GM21528 (cell line): ENCODE data around the gene CLUH.
"Not testable (repeated sequence)": the region's sequence is repeated elsewhere in the genome, so short reads cannot be mapped to it uniquely, and the experiment has no call there.

Source experiments
- ATAC-seq: cut with Tn5 transposase; IDR thresholded peaks from one replicate; pipeline ENCODE4 v1.9.1; 2021; ENCODE audit warnings: mild to moderate bottlenecking, moderate library complexity; ENCODE audit not compliant: unreplicated experiment, low FRiP score

Gene CLUH

DNA sequence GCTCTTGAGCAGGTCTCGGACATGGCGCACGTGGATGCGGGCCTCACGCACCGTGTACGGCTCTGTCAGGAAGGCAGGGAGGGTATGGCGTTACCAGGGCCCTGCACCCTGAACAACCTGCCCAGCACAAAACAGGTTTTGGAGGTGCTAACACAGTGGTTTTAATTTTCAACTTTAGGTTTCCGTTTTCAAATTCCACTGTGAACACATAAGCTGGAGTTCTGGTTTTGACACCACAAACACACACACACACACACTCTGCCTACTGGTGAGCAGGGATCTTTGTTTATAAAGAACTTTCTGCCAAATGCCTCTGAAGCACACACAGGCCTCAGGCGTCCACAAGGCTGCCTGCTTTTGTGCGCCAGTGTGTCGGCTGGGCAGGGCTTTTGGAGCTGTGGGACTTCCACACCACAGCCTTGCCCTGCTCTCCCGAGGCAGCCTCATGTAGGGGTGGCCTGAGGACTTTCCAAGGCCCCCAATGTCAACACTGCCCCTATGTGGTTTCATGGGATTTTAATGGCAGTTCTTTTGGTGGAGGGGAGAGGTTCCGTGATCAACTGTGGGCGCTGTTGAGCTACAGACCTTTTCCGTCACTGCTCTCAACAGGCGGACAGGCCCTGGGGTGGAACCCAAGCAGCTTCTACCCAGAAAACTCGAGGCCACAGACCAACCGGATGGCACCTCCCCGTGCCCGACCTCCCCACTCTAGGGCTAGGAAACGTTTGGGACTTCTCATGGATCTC lies 9.4 kb downstream of the CLUH start:
- ATAC-seq, result no peak

DNA sequence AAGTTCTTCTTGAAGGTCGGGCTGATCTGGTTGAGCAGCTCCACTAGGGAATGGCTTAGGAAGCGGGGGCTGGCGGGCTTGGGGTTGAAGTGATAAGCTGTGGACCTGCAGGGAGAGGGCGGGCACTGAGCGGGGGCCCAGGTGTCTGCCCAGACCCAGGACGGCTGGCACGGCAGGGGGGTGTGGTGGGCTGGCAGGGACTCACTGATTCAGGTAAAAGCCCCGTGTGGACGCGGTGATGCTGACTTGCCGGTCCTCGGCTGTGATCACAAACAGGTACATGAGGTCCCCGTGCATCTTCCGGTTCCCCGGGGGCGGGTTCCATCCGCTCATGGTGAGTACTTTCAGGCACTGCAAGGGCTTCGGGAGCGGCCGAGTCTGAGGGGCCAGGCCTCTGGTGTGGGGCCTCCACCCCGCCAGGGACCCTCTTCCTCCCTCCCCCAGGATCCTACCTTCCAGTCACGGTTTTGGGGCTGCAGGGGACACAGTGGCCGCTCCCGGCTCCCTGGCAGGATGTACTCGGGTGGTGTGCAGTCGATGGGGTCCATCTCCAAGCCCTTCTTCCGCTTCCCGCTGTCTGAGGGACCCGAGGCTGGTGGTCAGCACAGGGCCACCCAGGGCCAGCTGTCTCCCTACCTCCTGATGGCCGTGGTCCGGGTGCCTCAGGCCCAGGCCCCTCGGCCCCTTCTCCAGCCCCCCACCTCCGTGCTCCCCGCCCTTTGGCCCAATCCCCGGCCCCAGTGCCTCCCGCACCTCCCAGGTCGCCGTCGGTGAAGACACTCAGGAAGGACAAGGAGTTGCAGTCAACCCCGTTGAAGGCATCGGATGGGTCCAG lies 10.2 kb downstream of the CLUH start:
- no peak for ATAC-seq

DNA sequence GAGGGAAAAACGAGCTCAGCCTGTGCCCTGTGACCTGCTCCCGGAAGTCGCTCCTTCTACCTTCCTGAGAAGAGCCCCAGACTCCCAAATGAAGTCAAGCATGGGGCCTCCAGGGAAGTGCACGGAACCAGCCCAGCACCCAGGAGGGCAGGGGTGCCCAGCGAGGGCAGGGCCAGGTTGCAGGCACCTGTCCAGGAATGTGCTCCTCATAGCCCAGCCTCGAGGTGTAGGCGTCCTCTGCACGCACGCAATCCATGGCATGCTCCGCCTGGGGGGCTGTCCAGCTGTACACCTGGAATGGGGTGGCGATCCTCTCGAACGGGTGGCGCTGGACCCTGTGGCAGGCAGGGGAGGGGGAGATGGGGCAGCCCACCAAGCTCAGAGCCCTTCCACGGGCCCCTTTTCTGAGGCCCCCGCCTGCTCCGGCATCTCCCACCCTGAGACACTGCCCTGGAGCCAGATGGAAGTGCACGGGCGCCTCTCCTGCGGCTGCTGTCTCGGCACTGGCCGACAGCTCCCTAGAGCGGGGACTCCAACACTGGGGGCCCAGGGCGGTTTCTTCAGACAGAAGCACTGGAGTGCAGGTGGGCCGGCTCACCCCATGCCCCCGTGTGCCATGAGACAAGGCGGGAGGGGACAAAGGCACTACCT lies 10.9 kb downstream of the CLUH start:
- ATAC-seq, result no peak

DNA sequence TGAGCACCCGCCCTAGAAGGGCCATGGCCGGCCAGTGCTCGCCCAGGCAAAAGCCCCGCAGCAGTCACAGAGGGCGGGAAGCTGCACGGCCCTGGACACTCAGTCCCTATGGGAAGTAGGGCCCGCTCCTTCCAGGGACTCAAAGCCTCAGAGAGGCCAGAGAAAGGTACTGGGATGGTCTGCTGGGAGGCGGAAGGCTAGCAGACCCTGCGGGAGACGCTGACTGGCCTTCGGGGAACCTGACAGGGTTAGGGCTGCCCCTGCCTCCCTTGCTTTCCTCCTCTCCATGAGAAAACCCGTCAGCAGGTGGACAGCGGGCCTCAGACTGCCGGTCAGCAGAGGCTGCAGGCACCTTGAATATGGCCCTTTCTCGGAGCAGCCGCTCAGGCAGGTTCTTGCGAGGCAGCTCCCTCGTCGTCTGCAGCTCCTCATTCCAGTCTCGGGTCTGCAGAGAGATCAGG lies 11.5 kb downstream of the CLUH start:
- ATAC-seq, result no peak

GRCh38 chr17:2699216-2699805 lies 12.3 kb downstream of the CLUH start:
- not testable (repeated sequence) for ATAC-seq

- no peak for ATAC-seq
These were observed 13.9 kb downstream of the CLUH start for GRCh38 chr17:2697611-2698162.

DNA sequence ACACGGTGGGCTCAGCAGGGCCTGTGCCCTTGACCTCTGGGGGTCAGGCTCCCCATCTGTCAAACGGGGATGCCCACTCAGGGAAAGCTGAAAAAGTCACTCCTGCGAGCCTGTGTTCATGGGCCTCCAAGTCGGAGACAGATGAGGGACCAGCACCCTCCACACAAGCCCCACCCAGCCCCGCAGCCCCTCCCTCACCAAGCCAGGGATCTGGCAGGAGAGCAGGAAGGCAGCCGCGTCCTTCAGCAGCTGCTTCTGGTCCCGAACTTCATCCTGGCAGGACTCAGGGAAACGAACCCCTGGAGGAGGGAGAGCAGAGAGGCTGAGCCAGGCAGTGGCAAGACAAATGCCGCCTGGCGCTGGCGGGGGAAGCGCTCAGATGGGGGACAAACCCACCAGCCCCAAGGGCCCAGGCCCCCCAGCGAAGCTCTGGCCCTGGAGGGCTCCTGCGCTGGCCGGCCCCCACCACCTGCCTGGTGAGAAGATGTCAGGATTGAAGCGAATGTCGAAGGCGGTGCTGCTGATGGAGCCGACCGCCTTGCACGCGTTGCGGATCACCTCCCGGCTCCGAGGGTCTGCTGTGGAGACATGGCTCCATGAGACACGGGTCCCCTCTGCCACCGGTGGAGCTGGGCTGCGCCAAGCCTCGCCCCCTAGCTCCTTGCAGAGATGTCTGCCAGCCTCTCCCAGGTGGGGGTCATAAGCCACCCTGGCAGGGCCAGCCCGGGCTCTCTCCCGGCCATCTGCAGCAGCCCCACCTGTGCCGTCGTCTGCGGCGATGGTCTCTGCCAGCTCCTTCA lies 15.4 kb downstream of the CLUH start:
- ATAC-seq, result no peak

- ATAC-seq, result no peak
These were observed 16.2 kb downstream of the CLUH start for GRCh38 chr17:2695243-2695960.

DNA sequence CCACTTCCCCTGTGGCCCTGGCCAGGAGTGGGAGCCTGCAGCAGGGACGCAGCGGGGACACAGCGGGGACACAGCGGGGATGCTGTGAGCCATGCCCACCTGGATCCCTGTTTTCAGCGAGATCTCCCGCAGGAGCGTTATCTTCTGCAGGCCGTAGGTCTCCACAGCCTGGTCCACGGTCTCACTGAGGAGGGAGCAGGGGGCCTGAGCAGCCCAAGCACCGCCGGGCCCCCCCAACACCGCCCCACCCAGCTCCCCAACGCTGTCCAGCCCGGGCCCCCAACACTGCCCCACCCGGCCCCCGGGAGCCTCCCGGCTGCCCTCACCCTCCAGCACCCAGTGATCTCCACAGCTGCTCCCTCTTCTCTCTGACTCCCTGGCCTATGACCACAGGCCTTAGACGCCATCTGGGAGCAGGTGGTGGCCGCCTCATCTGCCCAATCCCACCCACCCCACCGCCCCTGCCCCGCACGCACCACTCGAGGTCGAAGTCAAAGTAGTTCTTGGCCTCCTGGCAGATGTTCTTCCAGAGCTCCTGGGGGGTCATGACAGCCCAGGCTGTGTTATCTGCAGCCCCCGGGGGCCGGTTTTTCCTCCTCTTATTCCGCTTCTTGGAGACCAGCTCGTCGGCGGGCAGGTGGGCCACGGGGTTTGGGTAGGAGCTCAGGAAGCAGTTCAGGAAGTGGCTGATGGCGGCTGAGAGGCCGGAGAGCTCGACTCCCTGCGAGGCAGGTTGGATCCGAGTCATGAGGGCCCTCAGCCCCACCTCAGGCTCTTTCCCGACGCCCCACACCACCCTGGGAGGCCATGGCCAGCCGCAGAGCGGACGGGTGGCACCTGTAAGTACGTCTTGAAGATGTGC lies 17.0 kb downstream of the CLUH start:
- no peak for ATAC-seq

DNA sequence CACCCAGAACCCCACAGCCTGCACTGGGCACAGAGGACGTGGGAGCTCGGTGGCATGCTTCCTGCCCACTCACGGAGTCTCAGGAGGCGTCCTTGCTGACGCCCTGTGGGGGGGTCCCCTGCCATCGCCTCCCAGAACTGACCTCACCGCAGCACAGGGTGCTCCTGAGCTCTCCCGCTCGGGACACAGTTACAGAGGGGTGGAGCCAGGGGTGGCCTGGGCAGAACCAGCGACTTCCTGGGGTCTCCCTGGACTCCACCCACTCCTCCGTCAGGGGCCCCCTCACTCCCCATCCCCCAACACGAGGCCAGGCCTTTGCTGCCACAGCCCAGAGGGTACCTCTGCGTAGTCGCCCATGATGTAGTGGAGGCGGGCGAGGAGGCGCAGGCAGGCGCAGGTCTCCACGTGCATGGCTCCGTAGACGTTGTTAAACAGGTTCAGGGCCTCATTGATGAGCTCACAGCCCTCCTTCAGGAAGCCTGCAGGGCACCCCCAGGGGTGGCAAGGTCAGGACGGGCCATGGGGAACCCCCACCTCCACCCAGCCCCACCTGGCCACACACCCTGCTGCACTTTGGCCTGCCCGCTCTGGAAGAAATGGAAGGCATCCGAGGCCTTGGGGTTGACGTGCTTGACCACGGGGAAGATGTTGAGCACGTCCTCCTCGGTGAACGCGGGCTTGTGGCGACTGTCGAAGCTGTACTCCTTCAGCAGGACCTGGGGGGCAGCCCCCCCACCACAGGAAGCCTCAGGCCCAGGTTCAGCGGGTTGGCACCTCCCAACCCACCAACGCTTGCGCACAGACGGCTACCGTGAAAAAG lies 17.8 kb downstream of the CLUH start:
- ATAC-seq, result no peak

GRCh38 chr17:2692781-2693135 lies 18.8 kb downstream of the CLUH start:
- no peak for ATAC-seq

DNA sequence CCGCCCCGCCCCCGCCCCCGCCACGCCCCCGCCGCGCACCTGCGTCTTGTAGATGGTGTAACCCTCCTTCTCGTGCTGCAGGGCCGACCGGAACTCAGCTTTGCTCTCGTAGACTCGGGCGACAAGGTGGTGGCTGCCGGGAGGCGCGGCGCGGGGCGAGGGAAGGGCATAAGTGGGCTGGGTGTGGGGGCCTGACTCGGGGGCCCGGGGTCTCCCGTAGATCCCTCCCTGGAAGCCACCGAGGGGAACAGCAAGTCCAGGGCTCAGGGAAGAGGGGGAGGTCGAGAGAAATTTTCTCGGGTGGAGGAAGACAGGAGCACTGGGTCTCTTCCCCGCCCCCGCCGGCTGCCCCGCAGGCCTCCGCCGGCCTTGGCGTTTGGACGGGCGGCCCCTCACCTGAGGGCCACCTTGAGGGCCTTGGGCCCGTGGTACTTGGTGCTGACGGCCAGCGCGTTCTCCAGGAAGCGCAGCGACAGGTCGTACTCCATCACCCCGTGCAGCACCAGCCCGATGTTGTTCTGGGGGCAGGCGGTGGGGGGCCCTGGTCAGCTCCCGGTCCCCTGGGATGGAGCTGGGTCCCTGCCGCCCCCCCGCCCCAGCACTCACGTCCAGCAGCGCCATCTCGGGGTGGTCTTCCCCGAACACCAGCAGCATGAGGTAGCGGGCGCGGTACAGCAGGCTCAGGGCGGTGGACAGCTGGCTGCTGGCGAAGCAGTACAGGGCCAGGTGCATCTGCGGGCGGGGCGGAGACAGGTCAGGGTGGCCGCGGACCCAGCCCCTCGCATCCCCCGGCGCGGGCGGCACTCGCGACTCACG lies 19.4 kb downstream of the CLUH start:
- no peak for ATAC-seq

DNA sequence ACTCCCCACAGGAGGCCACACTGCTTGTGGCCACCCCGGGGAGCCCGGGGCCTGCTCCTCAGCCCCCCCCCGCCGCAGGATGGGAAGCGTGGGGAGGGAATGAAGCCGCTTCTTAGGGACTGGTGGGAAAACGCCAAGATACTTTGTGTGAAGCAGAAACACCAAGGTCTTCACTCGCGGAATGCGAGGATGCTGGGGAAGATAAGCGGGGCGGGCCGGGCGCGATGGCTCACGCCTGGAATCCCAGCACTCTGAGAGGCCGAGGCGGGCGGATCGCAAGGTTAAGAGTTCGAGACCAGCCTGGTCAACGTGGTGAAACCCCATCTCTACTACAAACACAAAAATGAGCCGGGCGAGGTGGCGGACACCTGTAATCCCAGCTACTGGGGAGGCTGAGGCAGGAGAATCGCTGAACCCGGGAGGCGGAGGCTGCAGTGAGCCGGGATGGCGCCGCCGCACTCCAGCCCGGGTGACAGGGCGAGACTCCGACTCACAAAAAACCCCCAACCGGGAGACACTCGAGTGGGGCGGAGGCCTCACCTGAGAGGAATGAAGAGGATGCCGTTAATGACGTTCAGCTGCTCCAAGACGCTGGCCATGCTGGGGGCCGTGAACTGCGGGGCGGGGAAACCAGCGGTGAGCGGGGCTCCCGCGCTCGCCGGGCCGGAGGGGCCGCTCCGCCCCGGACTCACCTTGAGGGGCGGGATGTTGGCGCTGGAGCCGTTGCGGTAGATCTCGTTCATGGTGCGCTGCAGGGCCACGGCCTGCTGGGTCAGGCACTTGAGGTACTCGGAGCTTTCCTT lies 20.3 kb downstream of the CLUH start:
- no peak for ATAC-seq

DNA sequence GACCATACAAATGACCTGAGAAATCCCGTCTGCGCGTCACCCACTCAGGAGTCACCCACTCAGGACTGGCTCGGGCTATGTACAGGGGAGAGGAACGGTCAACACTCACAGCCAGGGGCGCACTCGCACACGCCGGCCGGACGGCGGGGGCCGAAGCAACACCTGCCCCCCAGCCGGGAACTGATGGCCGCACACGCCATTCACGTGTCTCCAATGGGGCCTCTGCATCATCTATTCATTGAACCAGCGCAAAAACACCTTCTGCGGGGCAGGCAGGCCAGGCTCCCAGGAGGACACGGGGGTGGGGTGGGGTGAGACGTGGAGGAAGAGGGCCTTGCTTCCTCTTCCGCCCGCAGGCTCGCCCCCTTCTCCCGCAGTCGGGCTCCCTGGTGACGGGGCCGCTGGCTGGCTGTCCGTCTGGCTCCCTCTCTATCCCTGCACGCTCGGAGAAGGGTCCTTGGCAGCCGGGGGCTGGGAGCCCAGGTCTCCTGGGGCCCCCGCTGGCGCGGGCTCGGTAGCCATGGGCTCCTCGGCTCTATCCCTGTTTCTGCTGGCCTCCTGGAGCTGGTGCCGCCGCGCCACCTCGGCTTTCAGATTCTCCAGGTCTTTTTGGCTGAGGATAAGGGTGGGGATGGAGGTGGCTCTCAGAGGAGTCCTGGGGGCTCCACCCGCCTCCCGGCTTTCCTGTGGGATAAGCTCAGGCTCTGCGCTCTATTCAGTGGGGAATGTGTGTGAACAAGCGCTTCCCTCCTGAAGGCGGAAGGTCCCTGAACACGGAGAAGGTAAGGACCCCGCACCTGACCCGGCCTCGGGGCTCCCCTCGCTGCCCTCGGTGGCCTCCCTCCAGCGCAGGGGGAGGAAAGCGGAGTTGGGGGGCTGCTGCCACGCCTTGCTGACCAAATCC lies 21.1 kb downstream of the CLUH start:
- ATAC-seq, result no peak
